ENCODE measurements around the gene KLHL5.
A peak's percentile ranks its signal among the peaks of the same experiment; 100 is the strongest.

Gene KLHL5

GRCh38 chr4:39044364-39044955 lies 17.6 kb upstream of the KLHL5 start:
- peak; percentile 34 for DNase-seq

DNA sequence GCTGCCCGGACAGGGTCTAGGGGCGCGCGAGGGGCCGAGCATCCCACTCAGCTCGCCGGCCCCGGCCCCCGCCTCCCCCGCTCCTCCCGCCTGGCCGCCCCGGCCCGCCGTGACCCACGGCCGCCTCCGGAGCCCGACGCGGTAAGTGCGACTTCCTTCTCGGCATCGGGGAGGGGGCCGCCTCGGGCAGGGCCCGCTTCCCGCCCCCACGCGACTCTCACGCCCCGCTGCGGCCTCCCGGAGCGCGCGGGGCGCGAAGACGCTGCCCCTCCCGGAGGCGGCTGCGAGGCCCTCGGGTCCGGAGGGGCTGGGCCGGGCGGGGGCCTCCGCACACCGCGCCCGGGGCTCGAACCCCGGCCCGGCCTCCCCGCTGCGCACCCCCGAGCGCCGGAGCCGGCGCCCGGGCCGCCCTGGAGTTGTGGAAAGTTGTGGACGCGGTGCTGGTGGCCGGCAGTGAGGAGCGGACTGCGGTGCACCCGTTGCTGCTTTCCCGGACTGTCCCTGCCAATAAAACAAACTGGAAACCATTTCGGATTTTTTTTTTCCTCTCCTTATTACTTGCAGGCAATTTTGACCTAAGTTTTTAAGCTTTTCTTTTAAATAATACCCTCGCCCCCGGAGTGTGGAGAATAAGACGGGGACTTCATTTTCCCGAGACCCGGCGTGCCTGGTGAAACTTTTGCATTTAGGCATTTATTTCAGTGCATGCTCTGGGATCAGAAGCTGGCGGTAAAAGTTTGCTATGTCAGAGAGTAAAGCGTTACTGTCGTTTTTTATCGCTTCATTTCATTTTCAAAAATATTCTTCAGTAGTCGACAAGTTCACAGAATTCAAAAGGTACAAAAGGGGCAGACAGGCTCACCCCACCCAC lies 16.8 kb upstream of the KLHL5 start:
- no peak for DNase-seq

- DNase-seq: no peak
Measured at GRCh38 chr4:39045827-39046221, 16.2 kb upstream of the KLHL5 start.

GRCh38 chr4:39046249-39046648 lies 15.8 kb upstream of the KLHL5 start:
- DNase-seq: no peak

DNA sequence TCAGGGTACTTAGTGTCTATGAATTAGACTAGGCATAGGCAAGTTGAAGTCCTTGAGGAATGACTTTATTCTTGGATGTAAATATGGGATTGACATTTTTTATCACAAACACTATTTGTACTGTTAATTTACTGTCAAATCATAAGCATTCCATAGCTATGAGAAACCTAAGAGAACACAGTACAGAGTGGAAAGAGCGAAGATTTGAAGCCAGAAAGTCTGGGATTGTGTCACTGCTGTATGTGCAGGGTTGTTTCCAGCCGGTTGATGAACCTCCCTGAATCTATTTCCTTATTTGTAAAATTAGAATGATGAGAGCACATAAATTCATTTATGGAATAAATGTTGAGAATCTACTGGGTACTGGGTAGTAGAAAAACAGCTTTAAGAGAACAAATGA lies 14.4 kb upstream of the KLHL5 start:
- DNase-seq: no peak

DNA sequence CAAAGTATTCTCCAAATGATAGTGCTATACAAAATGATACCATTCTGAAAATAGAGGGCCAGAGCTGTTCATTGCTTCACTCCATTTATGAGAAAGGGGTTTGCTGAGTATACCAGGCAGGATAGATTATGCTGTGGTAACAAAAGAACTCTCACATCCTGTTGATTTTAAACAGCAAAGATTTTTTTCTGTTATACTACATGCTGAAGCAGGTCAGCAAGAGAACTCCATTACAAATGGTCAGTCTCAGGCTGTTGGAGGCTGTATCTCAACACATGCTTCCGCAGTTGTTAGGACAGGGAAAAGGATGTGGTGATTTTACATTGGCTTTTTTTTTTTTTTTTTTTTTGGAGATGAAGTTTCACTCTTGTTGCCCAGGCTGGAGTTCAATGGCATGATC lies 13.7 kb upstream of the KLHL5 start:
- DNase-seq: no peak

DNA sequence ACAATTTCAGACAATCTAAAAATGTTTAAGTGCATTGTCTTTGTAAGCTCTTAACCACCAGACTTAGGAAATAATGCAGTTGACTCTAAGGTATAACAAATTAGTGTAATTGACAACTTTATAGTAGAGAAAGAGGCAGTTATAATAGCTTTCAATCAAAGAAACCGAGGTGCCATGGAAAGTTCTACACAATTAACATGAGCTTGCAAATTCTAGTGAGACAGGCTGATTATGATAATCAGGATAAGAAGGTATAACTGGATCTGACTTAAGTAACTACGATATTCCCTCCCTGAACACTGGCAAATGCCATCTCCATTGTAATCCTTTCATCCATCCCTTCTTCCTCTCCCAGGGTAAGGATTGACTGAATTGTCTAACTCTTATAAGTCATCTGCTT lies 11.4 kb upstream of the KLHL5 start:
- DNase-seq: no peak

- DNase-seq: no peak
Measured at GRCh38 chr4:39051492-39051891, 10.5 kb upstream of the KLHL5 start.

GRCh38 chr4:39053983-39054382 lies 8.0 kb upstream of the KLHL5 start:
- no peak for DNase-seq

- DNase-seq: no peak
Measured at GRCh38 chr4:39054497-39054896, 7.5 kb upstream of the KLHL5 start.

DNA sequence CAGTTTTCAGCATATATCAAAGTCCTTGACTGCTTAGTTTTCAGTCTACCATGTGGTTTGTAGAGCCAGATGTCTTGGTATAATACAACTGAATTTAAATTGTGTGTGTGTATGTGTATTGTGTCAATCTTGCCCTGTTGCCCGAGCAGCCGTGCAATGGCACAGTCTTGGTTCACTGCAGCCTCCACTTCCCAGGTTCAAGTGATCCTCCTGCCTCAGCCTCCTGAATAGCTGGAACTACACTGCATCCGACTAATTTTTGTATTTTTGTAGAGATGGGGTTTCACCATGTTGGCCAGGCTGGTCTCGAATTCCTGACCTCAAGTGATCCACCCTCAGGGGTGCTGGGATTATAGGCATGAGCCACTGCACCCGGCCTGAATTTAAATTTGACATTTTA lies 6.0 kb upstream of the KLHL5 start:
- no peak for DNase-seq

DNA sequence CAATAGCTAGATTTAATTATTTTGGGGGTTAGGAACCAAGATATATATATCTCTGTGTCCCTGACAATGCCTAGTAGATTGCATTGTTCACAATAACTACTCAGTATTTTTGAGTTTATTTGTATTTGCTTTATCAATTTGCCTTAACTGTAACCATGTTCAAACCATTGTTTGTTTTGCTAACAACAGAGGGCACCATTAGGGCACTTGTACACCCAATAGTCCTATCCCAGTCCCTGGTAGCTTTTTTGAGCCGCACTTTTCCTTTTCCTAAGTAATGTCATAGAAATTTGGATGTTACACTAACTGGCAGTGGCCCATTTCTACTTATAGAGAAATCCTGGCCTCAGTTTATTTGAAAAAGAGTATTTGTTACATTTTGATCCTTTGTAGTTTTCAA lies 575 bp upstream of the KLHL5 start:
- DNase-seq: no peak

GRCh38 chr4:39062770-39063097 lies 702 bp downstream of the KLHL5 start:
- no peak for DNase-seq

DNA sequence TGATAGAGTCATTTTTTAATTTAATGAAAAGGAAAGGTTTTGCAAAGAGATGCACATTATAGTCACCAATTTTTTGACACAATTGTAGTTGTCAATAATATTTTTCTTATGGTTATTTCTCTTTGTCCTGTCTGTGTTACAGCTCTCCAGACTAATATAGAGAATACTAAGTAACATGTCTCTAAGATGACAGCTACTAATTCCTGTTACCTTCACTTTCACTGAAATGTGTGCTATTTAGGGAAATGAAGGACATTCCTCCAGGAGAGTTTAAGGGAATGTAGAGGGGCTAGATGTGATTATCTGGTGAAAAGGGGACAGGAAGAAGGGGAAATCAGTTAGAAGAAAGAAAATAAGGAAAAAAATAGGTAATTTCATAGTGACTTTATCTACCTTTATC lies 1.4 kb downstream of the KLHL5 start:
- DNase-seq: no peak

- no peak for DNase-seq
Measured at GRCh38 chr4:39066371-39066770, 4.3 kb downstream of the KLHL5 start.

DNA sequence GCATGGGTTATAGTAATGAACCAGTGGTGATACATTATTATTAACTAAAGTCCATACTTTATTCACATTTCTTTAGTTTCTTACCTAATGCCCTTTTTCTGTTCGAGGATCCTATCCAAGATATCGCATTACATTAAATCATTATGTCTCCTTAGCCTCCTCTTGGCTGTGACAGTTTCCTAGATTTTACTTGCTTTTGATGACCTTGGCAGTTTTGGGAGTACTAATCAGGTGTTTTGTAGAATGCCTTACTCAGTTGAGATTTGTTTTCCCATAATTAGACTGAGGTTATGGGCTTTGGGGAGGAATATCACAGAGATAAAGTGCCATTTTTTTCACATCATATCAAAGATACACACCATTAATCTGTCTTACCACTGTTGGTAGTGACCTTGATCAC lies 5.0 kb downstream of the KLHL5 start:
- no peak for DNase-seq

GRCh38 chr4:39067451-39067850 lies 5.4 kb downstream of the KLHL5 start:
- DNase-seq: no peak

GRCh38 chr4:39068907-39069306 lies 6.9 kb downstream of the KLHL5 start:
- DNase-seq: no peak

DNA sequence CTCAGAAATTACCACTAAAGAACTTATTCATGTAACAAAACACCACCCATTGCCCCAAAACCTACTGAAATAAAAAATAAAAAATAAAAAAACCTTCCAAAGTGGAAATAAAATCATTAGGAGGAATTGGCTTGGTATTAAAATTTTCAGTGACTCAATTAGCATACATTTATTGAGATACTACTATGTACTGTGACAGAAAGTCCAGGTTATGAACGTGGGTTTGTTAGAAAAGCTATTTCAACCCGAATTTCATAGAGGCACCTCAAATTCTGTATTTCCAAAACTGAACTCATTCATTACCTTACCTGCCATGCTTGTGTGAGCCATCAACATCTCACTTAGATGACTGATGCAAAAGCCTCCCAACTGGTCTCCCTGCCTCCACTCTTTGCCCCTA lies 16.8 kb downstream of the KLHL5 start:
- no peak for DNase-seq

DNA sequence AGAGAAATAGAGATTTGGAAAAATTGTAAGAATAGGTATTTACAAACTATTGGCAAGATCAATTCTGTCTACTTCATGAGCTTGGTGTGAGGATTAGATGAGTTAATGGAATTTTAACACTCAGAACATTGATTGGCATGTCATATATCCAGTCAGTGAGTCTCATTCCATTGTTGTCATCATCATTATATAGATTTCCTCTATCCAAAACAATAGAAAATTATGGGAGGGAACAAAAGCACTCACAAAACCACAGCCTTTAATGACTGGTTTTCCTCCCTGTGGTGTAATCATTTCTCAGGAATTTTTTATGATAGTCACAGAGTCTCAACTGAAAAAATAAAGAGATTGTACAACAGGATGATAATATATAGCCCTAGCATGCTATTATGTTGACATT lies 21.1 kb downstream of the KLHL5 start:
- no peak for DNase-seq

DNA sequence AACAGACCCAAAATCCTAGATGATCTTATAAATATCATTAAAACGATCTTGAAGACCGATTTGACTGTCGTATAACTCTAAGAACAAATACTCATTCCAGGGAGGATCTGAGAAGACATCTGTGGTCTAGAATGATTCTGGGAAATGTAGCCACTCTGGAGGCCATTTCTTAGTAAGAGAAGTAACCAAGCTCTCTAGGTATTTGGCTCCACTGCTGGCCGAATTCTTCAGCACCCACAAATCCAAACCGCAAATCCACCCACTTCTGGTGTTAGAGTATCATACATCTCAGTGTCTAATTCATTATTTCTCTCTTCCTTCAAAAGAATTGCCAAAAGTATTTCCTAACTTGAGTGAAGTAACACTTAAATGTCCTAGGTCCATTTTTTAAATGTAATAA lies 23.9 kb downstream of the KLHL5 start:
- DNase-seq: no peak

GRCh38 chr4:39096847-39097246 lies 34.8 kb downstream of the KLHL5 start:
- no peak for DNase-seq

GRCh38 chr4:39097290-39097689 lies 35.3 kb downstream of the KLHL5 start:
- DNase-seq: no peak

DNA sequence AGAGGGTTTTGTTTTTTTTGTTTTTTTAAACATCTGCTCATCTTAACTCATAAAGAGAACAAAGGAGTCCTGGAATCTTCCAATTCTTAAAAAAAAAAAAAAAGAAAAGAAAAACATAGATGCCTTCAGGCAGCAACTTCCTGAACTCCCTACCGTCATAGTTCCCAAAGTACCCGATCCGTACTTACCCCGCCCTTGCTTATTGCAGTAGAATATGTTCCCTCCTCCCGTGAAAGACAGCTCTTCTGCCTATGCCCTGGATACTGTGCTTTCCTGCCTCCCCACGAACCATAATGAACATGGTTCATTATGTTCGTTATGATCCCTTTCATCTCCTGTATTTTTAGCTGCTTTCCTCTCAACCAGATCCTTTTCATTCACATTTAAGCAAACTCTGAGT lies 40.3 kb downstream of the KLHL5 start:
- DNase-seq: no peak

DNA sequence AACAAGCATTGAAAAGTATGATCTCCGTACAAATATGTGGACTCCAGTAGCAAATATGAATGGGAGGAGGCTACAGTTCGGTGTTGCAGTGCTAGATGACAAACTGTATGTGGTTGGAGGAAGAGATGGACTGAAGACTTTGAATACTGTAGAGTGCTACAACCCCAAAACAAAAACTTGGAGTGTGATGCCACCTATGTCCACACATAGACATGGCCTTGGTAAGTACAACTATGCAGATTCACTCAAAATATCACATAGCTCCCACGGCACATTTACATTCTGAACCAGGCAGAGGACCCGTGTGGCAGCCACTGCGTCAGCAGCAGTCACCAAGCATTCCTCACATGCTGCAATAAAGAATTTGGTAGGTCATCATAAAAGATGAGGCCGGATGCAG lies 41.3 kb downstream of the KLHL5 start:
- no peak for DNase-seq

Measured in NCI-H1105 (cell line).